GM19023 (cell line): ENCODE data around the gene HEATR5B.
"Not testable (repeated sequence)": the region's sequence is repeated elsewhere in the genome, so short reads cannot be mapped to it uniquely, and the experiment has no call there.

Experiments used
- ATAC-seq: cut with Tn5 transposase; IDR thresholded peaks from one replicate; pipeline ENCODE4 v1.9.1; 2021; ENCODE audit warnings: mild to moderate bottlenecking, moderate library complexity; ENCODE audit not compliant: unreplicated experiment

The HEATR5B gene

DNA sequence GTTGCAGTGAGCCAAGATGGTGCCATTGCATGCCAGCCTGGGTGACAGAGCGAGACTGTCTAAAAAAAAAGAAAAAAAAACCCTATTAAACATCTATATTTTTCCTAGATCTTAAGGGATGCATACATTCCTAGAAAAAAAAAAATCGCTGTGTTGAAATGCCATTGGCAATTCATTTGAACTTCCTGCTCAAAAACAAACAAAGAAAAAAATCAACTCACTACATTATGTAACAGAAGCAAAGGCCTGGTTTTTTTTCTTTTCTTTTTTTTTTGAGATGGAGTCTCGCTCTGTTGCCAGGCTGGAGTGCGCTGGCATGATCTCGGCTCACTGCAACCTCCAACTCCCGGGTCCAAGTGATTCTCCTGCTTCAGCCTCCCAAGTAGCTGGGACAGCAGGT lies 96.2 kb downstream of the HEATR5B start:
- no peak for ATAC-seq

DNA sequence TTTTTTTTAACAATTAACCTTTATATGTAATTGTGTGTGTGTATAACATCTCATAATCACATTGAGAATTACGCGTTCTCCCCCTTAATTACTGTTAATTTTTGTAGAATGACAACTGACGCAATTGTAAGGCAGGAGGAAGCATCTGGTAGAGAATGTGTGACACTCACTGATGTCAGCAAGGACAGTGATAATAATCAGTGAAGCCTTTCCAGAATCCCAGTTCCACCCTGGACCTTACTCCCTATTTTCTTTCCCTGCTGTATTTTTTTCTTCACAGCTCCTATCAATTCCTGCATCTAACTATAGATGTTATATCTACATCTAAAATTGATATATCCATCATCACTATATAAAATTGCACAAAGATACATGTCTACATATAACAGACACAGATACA lies 101.7 kb downstream of the HEATR5B start:
- ATAC-seq = no peak

DNA sequence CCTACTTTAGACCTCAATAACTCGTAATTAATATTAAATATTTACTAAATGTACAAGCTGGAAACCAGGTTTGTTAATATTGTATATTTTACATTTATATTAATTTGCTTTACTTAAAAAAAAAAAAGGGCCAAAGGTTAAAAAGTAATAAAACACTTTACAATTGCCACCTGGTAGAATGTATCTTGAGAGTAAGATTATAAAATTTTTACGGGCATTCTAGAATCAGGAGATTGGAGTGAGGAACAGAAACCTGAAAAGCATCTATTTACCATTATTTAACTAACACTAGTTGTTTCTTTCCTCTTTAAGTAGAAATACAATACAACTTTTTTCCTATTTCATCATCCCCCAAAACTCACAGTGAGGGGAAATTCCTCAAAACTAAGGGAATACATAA lies 102.3 kb downstream of the HEATR5B start:
- no peak for ATAC-seq

DNA sequence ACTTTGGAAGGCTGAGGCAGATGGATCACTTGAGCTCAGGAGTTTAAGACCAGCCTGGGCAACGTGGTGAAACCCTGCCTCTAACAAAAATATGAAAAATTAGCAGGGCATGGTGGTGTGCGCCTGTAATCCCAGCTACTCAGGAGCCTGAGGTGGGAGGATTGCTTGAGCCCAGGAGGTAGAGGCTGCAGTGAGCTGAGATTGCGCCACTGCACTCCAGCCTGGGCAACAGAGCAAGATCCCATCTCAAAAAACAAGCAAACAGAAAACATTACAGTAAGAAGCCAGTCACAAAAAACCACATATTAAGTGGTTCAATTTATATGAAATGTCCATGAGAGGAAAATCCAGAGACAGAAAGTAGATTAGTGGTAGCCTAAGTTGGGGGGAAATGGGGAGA lies 105.2 kb downstream of the HEATR5B start:
- ATAC-seq = not testable (repeated sequence)

DNA sequence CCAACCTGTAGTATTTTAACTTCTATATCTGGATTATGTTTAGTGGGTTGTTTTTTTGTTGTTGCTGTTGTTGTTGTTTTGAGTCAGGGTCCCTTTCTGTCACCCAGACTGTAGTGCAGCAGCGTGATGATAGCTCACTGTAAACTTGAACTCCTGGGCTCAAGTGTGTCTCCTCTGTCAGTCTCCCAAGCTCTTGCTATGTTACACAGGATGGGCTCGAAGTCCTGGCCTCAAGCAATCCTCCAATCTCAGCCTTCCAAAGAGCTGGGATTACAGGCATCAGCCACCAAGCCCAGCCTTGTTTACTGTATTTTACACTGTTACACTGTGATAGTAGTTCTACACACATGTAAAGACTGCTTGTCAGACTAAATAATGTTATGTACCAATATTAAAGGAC lies 108.1 kb downstream of the HEATR5B start:
- ATAC-seq = no peak

DNA sequence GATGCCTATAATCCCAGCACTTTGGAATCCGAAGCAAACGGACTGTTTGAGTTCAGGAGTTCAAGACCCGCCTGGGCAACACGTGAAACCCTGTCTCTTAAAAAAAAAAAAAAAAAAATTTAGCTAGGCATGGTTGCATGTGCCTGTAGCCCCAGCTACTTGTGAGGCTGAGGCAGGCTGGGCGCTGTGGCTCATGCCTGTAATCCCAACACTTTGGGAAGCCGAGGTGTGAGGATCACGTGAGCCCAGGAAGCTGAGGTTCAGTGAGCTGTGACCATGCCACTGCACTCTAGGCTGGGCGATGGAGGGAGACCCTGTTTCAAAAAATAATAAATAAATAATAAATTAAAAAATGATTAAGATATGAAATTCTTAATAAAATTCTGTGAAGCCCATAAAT lies 108.9 kb downstream of the HEATR5B start:
- no peak for ATAC-seq

DNA sequence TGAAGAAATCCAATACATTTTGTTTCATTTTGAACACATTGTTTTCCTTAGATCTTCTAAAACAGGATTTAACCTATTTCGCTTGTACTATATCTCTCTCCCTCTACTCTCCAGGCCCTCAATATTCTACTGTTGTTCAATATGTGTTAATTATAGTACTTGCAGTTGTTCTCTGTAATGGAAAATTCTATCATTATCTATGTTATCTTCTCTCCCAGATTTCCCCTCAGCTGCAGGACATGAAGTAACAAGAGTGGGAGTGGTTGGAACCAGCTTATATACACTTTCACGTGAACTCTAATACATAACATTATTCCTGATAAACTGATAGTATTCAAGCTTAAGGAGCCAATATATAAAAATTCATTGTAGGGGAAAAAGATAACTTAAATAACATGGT lies 110.9 kb downstream of the HEATR5B start:
- no peak for ATAC-seq

DNA sequence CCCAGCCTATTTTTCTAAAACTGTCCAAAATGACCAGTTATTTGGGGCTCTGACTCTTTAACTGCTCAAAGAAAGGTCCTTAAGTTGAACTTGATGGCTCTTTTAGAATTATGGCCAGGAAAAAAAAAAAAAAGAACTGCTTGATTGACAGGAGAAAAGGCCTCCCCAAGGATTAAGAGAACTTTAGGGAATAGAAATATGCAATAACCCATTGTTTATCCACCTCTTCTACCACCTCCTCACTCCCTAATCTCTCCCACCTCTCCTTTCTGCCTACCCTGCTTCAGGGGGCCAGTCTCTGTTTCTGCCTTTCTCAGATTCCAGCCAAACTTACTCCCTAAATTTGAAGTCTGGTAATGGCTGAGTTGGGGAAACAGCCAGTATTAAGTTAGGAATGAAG lies 112.2 kb downstream of the HEATR5B start:
- no peak for ATAC-seq

DNA sequence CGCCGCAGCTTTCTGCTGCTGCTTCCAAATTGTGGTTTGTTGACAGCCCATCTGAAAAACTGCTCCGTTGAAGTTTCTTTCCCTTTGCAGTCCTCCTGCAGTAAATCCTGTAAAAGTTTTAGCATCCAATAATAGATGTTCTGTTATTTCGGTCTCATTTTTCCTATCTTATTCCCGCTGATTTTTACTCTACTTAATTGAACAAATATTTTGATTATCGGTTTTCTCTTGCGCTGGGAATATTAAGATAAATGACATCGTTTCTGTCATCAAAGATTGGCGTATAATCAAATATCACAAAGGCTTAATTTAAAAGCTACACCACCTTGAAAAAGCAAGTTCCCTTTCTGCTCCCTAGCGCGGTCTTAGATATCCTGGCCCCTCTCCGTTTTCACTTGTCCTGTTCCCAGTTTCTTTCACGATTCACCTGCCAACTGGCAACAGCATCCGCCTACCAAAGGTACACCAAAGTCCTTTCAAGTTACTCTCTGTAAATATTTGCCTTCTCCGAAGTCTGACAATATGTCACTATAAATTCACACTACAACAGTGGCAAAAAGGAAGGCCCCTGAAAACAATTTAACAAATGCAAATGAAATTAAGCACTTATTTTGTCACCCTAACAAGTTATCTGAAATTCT lies 116.8 kb downstream of the HEATR5B start:
- ATAC-seq = no peak

DNA sequence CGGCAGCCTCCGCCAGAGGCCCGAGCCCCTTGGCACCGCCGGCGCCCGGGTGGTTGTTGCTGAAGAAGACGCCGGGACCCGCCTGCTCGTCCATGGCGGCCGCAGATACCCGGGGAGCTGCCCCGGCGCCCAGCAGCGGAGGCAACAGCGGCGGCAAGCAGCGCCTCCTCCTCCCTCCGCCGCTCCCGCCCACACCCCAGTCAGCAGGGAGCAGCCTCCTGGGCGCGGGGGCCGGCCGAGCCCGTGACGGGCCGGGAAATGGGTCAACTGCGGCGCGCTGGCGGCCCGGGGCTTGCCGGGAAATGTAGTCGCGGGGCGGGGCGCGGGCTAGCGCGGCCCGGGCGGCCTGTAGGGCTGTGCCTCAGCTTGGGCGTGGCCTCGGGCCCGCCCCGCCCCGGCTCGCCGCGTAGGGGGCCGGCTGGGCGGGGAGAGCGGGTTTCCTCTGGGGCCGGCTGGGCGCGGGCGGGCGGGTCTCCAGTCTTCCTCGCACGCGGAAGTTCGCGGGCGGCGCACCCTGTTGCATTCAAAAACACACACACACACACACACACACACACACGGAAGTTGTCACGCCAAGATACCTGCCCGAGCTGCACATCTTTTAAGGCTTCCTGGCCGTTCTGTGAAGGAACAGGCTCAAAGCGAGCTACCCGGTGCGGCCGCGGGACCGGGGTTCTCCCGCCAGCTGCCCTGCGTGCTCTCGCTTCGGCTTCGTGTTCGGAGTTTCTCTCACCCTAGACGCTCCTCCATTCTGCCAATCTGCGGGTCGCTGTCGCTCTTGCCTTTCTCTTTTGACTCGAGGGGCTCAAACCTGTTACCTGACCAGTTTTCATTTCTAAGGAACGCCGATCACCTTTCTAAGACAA lies 117.6 kb downstream of the HEATR5B start, which contains the start of gene STRN:
STRN (minus strand) TSS at position 167 of the 866 bp plus-strand sequence; CDS start at position 94, 73 bp downstream.
- peak; percentile 95 for ATAC-seq

DNA sequence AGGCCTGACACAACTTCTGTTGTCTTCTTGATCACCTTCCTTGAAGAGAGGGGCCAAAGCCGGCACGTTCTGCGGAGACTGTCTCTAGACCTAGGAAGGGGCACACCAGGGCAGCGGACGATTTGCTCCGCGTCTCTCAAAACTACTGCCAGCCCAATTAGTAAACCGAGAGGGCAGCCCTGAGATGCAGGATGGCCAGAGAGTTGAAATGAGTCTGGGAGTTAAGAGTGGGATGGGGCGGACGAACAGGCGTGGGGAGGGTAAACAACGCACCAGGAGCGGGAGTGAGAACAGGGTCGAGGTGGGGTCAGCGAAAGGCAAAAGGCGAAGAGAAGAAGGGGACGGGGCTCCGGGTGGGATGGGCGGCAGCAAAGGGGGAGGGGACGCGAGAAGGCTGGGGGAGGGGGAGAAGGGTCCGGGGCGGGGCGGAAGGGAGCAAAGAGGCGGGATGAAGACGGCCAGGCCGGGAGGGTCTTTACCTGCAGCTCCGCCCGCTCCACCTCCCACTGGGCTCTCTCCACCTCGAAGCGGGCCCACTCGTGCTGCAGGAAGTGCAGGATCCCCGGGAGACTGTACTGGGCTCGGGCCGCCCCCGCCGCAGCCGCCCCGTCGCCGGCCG lies 118.3 kb downstream of the HEATR5B start:
- peak; percentile 27 for ATAC-seq

DNA sequence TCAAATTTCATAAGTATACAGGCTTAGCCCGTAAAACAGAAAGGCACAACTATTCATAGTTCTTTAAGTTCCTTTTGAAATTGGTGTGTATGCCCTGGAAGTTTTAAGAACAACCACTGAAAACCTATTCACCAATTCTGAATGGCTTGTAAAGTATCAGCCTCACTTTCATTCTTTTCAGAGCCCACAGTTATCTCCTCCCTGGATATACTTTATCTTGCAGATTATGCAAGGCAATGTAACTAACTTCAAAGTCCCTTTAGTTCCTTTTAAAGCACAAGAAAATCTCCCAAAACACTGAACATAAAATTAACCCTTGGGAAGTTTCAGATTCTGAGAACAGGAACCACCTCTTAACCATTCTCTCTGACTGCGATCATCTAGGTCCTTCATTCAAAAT lies 119.0 kb downstream of the HEATR5B start:
- ATAC-seq = no peak

DNA sequence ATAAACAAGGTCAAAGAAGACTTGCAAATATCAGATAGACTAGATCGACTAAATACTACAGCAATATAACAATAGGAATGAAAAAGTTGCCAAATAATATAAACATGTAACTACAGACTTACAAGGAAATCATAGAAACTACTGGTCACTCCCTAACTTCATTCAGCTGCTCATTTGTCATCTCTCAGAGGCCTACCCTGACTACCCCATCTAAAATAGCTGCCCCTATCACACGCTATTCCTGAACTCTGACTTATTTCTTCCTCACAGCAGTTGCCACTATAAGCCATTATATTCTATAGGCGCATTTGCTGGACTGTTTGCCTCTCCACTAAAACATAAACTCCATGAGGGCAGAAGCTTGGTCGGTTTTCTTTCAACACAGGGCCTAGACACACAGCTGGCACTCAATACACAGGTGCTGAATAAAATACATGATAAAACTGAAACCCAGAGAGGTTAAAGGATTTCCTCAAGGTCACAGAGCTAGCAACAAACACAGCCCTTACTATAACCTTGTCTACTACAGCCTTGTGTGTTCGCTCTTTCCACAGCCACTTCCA lies 119.6 kb downstream of the HEATR5B start:
- no peak for ATAC-seq

DNA sequence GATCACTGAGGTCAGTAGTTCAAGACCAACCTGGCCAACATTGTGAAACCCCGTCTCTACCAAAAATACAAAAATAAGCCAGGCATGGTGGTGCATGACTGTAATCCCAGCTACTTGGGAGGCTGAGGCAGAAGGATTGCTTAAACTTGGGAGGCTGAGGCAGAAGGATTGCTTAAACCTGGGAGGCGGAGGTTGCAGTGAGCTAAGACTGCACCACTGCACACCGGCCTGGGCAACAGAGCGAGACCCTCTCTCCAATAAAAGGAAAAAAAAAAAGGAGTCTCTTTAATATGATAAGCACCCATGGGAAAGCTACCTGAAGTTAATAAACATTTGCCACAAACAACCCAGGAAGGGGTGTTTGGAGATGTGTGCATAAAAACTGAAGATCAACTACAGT lies 120.4 kb downstream of the HEATR5B start:
- ATAC-seq = no peak

DNA sequence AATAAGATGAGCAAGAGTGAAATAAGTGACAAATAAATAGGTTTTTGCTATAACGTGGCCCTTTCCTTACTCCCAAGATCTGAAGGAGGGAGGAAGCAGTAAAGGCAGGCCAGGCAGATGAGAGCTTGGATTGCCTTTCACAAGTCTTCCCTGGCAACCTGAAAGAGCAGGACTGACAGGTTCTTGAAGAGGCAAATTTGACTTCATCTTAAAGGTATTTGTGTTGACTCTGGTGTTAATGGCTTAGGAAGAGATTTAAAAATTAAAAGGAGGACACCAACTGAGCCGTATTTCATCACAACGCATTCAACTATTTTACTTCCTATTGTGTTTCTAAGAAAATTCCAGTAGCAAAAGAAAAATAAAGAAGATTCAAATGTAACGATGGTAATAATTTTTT lies 121.1 kb downstream of the HEATR5B start:
- ATAC-seq = no peak

DNA sequence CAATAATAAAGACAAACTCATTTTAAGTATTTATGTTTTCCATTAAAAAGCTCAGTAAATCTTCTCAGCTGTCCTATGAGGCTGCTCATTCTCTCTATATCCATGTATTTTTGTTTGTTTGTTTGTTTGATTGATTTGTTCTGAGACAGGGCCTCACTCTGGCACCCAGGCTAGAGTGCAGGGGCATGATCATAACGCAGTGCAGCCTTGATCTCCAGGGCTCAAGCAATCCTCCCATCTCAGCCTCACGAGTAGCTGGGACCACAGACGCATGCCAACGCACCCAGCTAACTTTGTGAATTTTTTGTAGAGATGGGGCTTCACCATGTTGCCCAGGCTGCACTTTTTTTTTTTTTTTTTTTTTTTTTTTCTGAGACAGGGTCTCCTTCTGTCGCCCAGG lies 123.4 kb downstream of the HEATR5B start:
- ATAC-seq = no peak

DNA sequence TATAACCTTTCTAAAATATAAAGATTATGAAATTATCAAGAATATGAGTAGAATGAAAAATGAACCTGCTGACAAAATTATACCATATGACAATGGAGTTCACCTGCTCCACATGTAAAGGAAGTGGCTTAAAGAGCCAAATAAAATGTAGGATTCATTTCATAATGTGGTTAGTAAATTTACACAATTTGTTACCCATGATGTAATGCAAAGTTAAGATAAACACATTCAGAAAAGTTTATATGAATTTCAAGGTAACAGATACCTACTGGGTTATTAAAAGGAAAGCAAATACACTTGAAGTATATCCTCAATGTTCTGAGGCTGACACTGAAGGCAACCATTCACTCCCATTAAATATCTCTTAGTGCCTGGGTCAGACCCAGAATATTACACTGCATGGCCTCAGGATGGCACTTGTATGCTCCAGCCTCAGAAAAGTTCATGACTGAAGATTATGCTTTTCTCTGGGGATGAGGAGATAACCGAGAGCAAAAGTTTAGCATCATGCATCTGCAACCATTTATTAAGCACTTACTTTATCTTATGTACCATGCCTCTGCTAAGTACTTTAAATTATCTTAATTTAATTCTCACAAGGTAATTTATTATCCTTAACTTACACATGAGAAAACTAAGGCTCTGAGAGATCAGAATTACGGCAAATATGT lies 124.0 kb downstream of the HEATR5B start:
- no peak for ATAC-seq

DNA sequence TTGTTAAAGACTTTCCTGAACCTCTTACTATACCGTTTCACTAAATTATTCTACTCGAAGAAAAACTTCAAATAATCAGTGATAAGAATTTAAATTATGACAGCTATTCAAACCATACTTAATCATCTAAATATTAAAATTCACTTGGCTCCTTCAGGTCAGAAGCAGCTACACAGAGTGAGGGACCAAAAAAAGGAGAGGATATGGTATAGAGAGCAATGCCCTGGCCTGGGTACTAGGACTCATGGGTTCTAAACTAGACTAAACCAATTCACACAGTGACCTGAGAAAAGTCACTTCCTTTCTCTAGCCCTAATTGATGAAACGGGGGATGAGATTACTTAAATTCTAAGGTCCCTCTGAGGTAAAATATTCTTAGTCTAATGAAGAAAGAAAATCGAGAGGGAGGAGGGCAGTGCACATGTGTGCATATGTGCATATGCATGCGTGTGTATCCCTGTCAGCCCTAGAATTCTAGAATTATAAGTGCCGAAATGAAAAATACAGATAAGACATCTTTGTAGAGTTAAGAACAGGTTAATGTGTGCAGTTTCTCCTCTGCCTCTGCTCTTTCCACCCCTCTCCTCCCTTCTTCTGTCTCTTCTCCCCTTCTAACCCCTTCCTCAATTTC lies 129.1 kb downstream of the HEATR5B start:
- no peak for ATAC-seq

DNA sequence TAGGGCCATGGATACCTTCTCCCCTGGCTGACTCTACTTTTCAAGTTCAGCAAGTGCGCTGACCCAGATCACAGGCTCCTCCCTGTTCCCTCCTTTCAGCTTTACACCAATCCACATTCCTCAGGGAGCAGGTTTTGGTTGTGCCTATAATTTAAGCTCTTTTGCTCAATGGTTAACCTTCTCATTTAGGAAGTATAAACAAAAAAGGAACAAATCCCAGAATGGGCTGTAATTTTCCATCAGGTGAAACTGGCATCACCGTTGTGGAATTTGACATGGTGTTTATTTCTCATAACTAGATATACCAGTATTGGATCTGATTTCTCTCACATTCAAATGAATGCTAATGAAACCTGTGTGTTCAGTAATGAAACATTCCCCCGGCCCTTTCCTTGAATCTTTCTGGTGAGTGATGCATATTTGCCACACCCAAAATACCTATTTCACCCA lies 131.4 kb downstream of the HEATR5B start:
- ATAC-seq = no peak

DNA sequence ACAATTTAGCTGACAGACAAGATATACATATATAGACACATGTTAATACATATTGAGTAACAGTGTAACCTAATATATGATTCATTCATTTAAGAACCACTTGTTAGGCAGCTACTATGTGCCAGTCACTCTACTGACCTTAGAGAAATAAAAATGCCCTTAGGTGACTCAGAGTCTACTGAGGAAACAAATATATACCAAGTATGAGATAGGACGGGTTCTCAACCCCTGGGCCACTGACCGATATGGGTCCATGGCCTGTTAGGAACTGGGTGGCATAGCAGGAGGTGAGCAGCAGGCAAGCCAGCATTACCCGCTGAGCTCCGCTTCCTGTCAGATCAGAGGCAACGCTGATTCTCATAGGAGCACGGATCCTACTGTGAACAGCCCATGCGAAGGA lies 132.6 kb downstream of the HEATR5B start:
- no peak for ATAC-seq
